GM19193 (cell line): Measurements from ENCODE around the gene C6orf89.
A peak's percentile ranks its signal among the peaks of the same experiment; 100 is the strongest.

Source experiments
- POLR2A ChIP-seq: IDR thresholded peaks from 4 replicates; pipeline ENCODE4 v1.6.1; 2011; ENCODE audit not compliant: insufficient read depth, insufficient read length; ENCODE audit errors: extremely low read depth

C6orf89 gene

GRCh38 chr6:36885461-36886401 lies at the start of gene C6orf89:
C6orf89 (plus strand) TSS chr6:36885952; CDS start chr6:36899445, 13,493 bp downstream.
- TF ChIP-seq POLR2A = peak; percentile 90

GRCh38 chr6:36836111-36837021 lies 49.4 kb upstream of the C6orf89 start:
- TF ChIP-seq POLR2A = no peak

DNA sequence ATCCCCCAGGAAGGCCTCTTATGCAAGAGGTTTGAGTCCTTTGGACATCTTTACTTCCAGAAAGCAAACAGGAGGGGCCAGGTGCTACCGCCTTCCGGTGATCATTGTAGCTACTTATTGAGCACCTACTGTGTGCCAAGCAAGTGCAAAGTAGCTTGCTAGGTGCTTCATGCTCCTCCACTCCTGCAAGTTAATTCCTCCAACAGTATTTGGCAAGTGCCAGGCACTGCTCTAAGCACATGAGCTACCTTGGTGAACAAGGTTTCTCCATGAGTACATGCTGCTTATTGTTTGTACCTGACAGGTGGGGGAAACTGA lies 48.8 kb upstream of the C6orf89 start:
- TF ChIP-seq POLR2A = no peak

DNA sequence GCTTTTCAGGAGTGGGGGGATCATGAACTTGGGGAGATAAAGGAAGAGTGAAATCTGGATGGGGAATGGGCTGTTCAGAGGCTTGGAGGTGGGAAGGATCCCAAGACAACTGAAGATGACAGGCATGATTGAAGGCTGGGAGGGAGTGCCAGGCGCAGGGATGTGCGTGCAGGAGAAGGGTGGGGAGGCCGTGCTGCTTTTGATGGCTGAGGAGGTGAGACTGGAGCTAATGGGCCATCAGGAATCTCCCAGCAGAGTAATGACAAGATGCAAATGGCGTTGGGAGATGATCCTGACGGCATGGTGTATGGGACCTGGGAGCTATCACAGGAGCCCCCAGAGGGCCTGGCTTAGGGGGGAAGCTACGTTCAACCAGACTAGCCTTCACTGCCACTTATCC lies 48.1 kb upstream of the C6orf89 start:
- TF ChIP-seq POLR2A = no peak

DNA sequence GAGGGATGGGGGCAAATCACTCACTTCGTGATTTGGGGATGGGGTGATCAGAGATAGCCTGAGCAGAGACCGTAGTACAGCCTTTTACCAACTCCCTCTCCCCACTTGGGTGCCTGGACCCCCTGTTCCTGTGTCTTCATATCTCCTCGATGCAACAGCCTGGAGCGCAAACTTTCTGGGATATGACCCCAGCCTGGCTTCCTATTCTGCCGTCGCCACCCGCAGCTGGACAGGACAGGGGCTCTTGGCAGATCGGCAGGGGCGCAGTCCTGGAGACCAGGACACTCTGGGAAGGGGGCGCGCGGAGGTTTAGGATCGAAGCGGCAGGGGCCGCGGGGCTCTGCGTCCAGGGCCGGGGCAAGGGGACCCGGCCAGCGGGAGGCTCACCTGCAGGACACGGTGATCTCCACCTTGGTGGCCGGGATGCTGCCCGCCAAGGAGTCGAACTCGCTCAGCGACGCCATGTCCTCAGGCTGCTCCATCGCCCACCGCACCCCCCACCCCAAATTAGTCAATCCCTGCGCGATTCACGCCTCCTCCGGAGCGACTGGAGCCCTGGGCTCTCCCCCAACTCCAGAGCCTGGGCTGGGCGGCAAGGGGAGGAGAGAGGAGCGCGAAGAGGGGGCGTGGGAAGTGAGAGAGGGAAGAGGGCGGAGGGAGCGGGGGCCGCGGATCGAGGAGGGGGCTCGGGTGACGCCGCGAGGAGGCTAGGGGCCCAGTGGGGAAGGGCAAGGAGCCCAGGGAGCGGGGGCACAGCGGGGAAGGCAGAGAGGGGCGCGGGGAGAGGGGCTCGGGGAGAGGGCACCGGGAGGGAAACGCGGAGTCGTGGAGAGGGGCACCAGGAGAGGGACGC lies 46.6 kb upstream of the C6orf89 start, which contains the start of gene CPNE5:
Gene CPNE5 (minus strand): TSS at position 549 of the 853 bp plus-strand sequence. CDS start 67 bp downstream, at position 482.
- no peak for TF ChIP-seq POLR2A

GRCh38 chr6:36839749-36840431 lies 45.9 kb upstream of the C6orf89 start:
- TF ChIP-seq POLR2A = no peak

- TF ChIP-seq POLR2A = no peak
These were observed 45.0 kb upstream of the C6orf89 start for GRCh38 chr6:36840432-36841403.

GRCh38 chr6:36841756-36842155 lies 44.0 kb upstream of the C6orf89 start:
- TF ChIP-seq POLR2A = no peak

DNA sequence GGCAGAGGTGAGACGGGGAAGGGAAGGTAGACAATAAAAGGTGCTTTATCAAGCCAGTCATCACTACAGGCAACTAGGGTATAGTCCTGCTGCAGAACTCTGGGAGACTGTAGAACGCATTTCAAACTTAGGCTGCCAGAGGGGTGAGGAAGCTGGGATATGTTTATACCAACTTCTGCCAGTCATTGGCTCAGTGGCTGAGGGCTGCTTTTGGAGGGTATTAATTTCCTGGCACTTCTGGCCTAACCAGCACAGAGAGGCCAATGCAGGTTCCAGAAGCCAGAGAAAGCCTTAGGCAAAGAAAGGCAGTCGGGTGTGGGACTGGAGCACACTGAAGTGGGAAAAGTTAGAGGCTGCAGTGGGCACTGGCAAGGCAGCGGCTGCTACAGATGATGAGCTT lies 42.6 kb upstream of the C6orf89 start:
- no peak for TF ChIP-seq POLR2A

DNA sequence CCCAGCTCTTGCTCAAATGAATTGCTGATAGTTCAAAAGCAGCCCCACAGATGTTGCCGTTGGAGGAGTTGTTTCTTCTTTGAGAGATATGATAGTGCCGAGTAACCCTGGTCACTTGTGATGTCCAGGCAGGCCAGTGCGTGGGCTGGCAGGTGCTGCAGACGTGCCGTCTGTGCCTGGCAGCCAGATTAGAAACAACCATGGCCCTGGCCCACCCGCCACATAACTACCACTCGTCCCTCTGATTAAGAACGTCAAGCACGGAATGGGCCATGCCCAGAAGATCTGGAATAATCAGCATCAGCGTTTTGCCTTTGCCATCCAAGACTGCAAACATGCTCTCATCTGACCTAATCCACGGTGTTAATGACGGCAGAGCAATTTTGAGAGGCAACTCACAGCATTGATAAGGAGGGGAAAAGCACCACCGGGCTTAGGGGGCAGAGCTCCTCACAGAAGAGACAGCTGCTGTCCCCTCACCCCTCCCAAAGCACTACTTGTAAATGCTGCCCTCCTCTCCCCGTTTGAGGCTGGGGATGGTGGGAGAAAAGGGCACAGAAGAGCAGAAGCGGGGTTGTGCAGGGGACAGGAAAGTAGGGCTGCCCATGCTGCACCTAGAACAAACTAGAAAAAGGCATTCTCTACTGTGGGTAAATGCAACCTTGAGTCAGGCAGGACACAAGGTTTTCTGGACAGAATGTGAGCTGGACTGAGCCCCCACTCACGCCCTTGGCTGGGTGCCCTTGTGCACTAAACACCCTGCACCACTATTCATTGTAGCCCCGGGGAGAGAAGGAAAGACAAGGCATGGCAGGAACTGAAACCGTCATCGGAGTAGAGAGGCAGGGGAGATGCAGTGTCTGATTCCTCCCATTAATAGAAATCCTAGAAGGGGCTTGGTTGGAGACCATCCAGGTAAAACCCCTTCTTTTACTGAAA lies 41.3 kb upstream of the C6orf89 start:
- TF ChIP-seq POLR2A = no peak

GRCh38 chr6:36845233-36845632 lies 40.5 kb upstream of the C6orf89 start:
- TF ChIP-seq POLR2A = no peak

DNA sequence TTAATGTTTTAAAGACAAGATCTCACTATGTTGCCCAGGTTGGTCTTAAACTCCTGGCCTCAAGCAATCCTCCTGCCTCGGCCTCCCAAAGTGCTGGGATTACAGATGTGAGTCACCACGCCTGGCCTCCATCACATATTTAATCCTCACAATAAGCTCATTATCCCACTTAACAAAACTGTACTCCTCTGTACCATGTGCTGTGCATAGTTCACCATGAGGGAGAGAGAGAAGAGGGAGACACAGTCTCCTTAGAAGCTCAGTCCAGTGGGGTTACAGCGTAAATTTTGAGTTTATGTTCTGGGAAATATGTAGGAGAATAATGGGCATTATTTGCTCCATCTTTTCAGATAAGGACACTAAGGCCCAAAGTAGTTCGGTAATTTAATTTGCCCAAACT lies 38.6 kb upstream of the C6orf89 start:
- TF ChIP-seq POLR2A = no peak
